Measurements from ENCODE around the gene TMED5.

Gene TMED5

GRCh38 chr1:93124556-93125355 is 55.5 kb downstream of the TMED5 start:
- DNase-seq (ENCODE audit: low read depth in 3 of 3, low spot score in 1 of 3) = no peak

GRCh38 chr1:93123201-93123783 is 56.9 kb downstream of the TMED5 start:
- no peak for DNase-seq (ENCODE audit: low read depth in 3 of 3, low spot score in 1 of 3)

DNA sequence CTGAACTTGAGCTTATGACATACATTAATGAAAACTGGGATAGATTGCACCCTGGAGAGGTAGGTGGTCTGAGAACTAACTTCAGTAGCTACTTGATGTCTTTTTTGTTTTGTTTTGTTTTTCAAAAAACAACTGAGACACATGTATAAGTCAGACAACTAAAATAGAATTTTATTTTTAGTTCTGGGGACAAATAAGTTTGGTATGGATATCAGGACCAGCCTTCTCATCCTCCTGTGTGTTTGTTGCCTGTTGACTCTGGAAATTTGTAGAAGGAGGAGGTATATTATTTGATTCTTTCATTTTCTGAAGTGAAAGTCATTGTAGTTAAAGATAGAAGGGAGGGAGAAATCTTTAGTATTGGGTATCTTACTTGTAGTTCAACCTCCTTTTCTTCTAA is 59.6 kb downstream of the TMED5 start:
- DNase-seq (ENCODE audit: low read depth in 3 of 3, low spot score in 1 of 3) = no peak

DNA sequence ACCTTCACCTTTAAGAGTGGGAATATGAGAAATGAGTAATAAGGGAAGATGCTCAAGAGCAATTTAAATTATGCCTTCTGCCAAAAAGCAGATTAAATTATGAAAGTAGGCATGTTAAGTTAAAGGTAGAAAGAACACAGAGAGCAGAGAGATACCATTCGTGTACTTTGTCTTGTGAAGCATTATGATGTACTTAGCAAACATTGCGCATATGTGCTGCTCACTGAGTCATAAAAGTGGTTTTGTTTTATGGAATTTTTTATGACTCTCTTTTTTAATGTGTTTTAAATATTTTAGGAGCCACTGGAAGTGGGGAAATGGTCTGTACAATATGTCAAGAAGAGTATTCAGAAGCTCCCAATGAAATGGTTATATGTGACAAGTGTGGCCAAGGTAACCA is 65.8 kb downstream of the TMED5 start:
- DNase-seq (ENCODE audit: low read depth in 3 of 3, low spot score in 1 of 3) = no peak

GRCh38 chr1:93113127-93113526 is 67.1 kb downstream of the TMED5 start:
- no peak for DNase-seq (ENCODE audit: low read depth in 3 of 3, low spot score in 1 of 3)

GRCh38 chr1:93111561-93111960 is 68.7 kb downstream of the TMED5 start:
- no peak for DNase-seq (ENCODE audit: low read depth in 3 of 3, low spot score in 1 of 3)

GRCh38 chr1:93111065-93111464 is 69.1 kb downstream of the TMED5 start:
- no peak for DNase-seq (ENCODE audit: low read depth in 3 of 3, low spot score in 1 of 3)

GRCh38 chr1:93109578-93109977 is 70.6 kb downstream of the TMED5 start:
- DNase-seq (ENCODE audit: low read depth in 3 of 3, low spot score in 1 of 3) = no peak

DNA sequence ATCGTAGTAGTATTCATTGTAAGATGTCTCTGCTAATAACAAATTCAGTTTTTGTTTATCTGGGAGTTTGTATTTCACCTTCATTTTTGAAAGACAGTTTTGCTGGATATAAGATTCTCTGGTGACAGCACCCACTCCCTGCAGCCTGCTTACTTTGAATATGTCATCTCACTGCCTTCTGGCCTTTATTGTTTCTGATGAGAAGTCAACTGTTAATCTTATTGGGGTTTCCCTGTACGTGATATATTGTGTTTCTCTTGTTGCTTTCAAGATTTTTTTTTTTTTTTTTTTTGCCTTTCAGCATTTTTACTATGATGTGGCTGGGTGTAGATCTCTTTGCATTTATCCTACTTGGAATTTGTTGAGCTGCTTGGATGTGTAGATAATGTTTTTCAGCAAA is 71.9 kb downstream of the TMED5 start:
- DNase-seq (ENCODE audit: low read depth in 3 of 3, low spot score in 1 of 3) = no peak

- DNase-seq (ENCODE audit: low read depth in 3 of 3, low spot score in 1 of 3) = no peak
Observed at GRCh38 chr1:93107395-93107794, 72.8 kb downstream of the TMED5 start.

DNA sequence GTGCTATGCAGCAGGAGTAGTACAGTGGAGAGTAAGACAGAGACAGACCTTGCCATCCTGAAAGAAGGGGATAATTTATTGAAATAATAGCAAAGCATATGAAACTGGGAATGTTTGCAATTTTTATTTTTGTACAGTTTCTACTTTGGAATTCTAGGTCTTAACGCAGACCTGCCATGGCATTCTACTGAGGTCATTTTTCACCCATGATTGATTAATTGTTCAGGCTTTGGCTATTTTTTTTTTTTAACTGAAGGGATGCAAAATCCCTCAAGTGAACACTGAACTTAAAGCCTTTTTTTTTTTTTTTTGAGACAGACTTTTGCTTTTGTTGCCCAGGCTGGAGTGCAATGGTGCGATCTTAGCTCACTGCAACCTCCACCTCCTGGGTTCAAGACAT is 74.0 kb downstream of the TMED5 start:
- no peak for DNase-seq (ENCODE audit: low read depth in 3 of 3, low spot score in 1 of 3)

GRCh38 chr1:93102142-93102541 is 78.1 kb downstream of the TMED5 start:
- no peak for DNase-seq (ENCODE audit: low read depth in 3 of 3, low spot score in 1 of 3)
